GM12878 (cell line): ENCODE results near the gene GCKR. TPM values are rescaled to one million over a fixed set of nuclear protein-coding genes. Genes with fewer than 3 reads are reported as not detected.
"Not testable (repeated sequence)": the region's sequence is repeated elsewhere in the genome, so short reads cannot be mapped to it uniquely, and the experiment has no call there.

Experiments used
- ATAC-seq: fragments of 200-7000 bp; cut with Tn5 transposase; 3 replicates; pipeline ENCODE4 v1.9.1; 2020; ENCODE audit warnings: mild to moderate bottlenecking, moderate library complexity
- BruUV-seq: library from RNA; stranded (reverse); fragments of 400-500 nt; replicated peaks from 2 replicates; lab custom pipeline; 2021; lab: Mats Ljungman, UMichigan
- CTCF ChIA-PET: fragments of 300-600 bp; sonication (Branson Sonifier 250); formaldehyde crosslinking; extraction: SDS; loops from one replicate; lab custom pipeline; 2021; ENCODE audit warnings: inconsistent platforms; lab: Yijun Ruan, JAX
- POLR2A ChIA-PET: fragments of 350-600 bp; formaldehyde crosslinking; extraction: SDS; loops from one replicate; lab custom pipeline; 2021; ENCODE audit warnings: inconsistent platforms; lab: Charles Lee
- RAD21 ChIA-PET: fragments of 300-600 bp; sonication (Branson Sonifier 250); formaldehyde crosslinking; loops from one replicate; lab custom pipeline; 2023; ENCODE audit warnings: antibody characterized with exemption; ENCODE audit not compliant: unreplicated experiment; lab: Charles Lee
- SMC1A ChIA-PET: fragments of 300-600 bp; sonication (Branson Sonifier 250); formaldehyde crosslinking; loops from one replicate; lab custom pipeline; 2023; ENCODE audit not compliant: unreplicated experiment, uncharacterized antibody; lab: Charles Lee
- DNase-seq: peaks from one replicate; pipeline ENCODE4 v3.0.0-alpha.2; 2011; ENCODE audit warnings: low read depth, low spot score
- FAIRE-seq: peaks from 3 replicates; lab custom pipeline; 2011; peaks lifted over from hg19 to GRCh38; lab: Jason Lieb, UNC
- H2AFZ ChIP-seq: 2 replicates; pipeline ENCODE4 v1.6.0; 2011; ENCODE audit warnings: low read depth, low read length, control low read depth; ENCODE audit not compliant: control insufficient read depth
- H3K27ac ChIP-seq: 2 replicates; pipeline ENCODE4 v1.5.1; 2011; ENCODE audit warnings: control low read depth; ENCODE audit not compliant: control insufficient read depth, insufficient read depth
- H3K27me3 ChIP-seq, 2 experiments: replicated peaks in 1 of 2; 2 replicates each; pipeline versions ENCODE4 v1.6.0 to v1.6.1; 2011; ENCODE audit warnings: low read length in 1 of 2; ENCODE audit not compliant: control insufficient read depth in 2 of 2, insufficient read depth in 2 of 2
- H3K36me3 ChIP-seq, 2 experiments: 2 replicates each; pipeline ENCODE4 v1.5.1; 2011; ENCODE audit warnings: low read length in 1 of 2; ENCODE audit not compliant: control insufficient read depth in 2 of 2, insufficient read depth in 2 of 2
- H3K4me1 ChIP-seq: 2 replicates; pipeline ENCODE4 v1.6.1; 2011; ENCODE audit warnings: mild to moderate bottlenecking, low read length, moderate library complexity, mixed read lengths; ENCODE audit not compliant: control insufficient read depth, insufficient read depth
- H3K4me2 ChIP-seq: 2 replicates; pipeline ENCODE4 v1.6.0; 2011; ENCODE audit warnings: control low read depth; ENCODE audit not compliant: control insufficient read depth, insufficient read depth
- H3K4me3 ChIP-seq: fragments of 200-600 bp; sonication (generic); 2 replicates; pipeline ENCODE4 v1.5.1; 2016
- H3K79me2 ChIP-seq: 2 replicates; pipeline ENCODE4 v1.6.0; 2011; ENCODE audit warnings: low read length; ENCODE audit not compliant: control insufficient read depth, insufficient read depth
- H3K9ac ChIP-seq: 2 replicates; pipeline ENCODE4 v1.8.0; 2011; ENCODE audit warnings: low read length, control low read depth, mixed read lengths; ENCODE audit not compliant: control insufficient read depth, insufficient read depth
- H3K9me3 ChIP-seq: replicated peaks from 3 replicates; pipeline ENCODE4 v1.5.1; 2011; ENCODE audit warnings: mild to moderate bottlenecking, low read length; ENCODE audit not compliant: control insufficient read depth, insufficient read depth
- H4K20me1 ChIP-seq: 2 replicates; pipeline ENCODE4 v1.6.0; 2011; ENCODE audit not compliant: control insufficient read depth, insufficient read depth
- CUX1 ChIP-seq: IDR thresholded peaks from 2 replicates; pipeline ENCODE4 v1.6.1; 2012; ENCODE audit warnings: improper control_type of control experiment, low read depth, low read length; ENCODE audit not compliant: insufficient replicate concordance
- GABPA ChIP-seq: IDR thresholded peaks from 2 replicates; pipeline ENCODE4 v1.6.1; 2014; ENCODE audit warnings: antibody characterized with exemption, low read depth, mild to moderate bottlenecking, inconsistent platforms
- MYB ChIP-seq: fragments of 150-350 bp; IDR thresholded peaks from 2 replicates; pipeline ENCODE4 v1.6.1; 2014; ENCODE audit warnings: mild to moderate bottlenecking, low read depth, low read length, borderline replicate concordance
- NFYB ChIP-seq: IDR thresholded peaks from 2 replicates; pipeline ENCODE4 v1.6.1; 2011; ENCODE audit warnings: low read depth, mild to moderate bottlenecking, low read length, improper control_type of control experiment, moderate library complexity; ENCODE audit not compliant: insufficient read depth
- POLR2AphosphoS5 ChIP-seq: IDR thresholded peaks from 2 replicates; pipeline ENCODE4 v1.6.1; 2011; ENCODE audit warnings: mild to moderate bottlenecking, low read length, inconsistent platforms
- RBBP5 ChIP-seq: fragments of 200-600 bp; sonication (generic); conservative IDR thresholded peaks from 2 replicates; pipeline ENCODE4 v1.6.1; 2016
- RELB ChIP-seq: fragments of 450-650 bp; IDR thresholded peaks from 2 replicates; pipeline ENCODE4 v1.6.1; 2017; ENCODE audit warnings: low read depth, mild to moderate bottlenecking, moderate library complexity
- USF2 ChIP-seq: IDR thresholded peaks from 2 replicates; pipeline ENCODE4 v1.6.1; 2011; ENCODE audit warnings: low read depth, low read length, improper control_type of control experiment, borderline replicate concordance
- WGBS: methylation state at CpG from one replicate; pipeline ENCODE4 v1.1.6; 2016; ENCODE audit warnings: low lambda C conversion rate; ENCODE audit not compliant: insufficient replicate concordance, insufficient coverage; ENCODE audit errors: missing lambda C conversion rate; 5-methylcytosine and 5-hydroxymethylcytosine counted together
- in situ Hi-C: fragments of 300-500 bp; cut with MboI; formaldehyde crosslinking; loops from 9 replicates; pipeline ENCODE4 v1.14.3; 2018; ENCODE audit warnings: mixed read lengths
- intact Hi-C: fragments of 100-400 bp; cut with micrococcal nuclease; formaldehyde crosslinking; loops from one replicate; pipeline ENCODE4 v1.14.2; 2022; ENCODE audit not compliant: unreplicated experiment
- polyA plus RNA-seq, 11 experiments: library from polyadenylated mRNA; depleted of rRNA in 4 of 11; unstranded in 6 of 11; stranded (reverse) in 5 of 11; fragments of >200 nt; fragmentation: Nextera tagmentation in 4 of 11; fragmentation: Illumina TruSeq in 1 of 11; extraction: Ambion mirVana in 4 of 11; extraction: Trizol in 1 of 11; gene quantifications; 1 replicate in 1 of 11; 2 replicates in 10 of 11; pipeline versions ENCODE4 v1.2.1 to v1.2.3, GENCODE V29; 2011 to 2016; ENCODE audit warnings: inconsistent platforms in 2 of 11, missing spikeins in 2 of 11, low read depth in 1 of 11
- total RNA-seq, 4 experiments: library from RNA; depleted of rRNA in 3 of 4; stranded (reverse); fragments of >200 nt in 3 of 4; fragmentation: Illumina TruSeq in 1 of 4; extraction: Trizol in 1 of 4; gene quantifications; 2 replicates each; pipeline versions ENCODE4 v1.2.1 to v1.2.3, GENCODE V29; 2013 to 2021

GCKR gene
- total and polyA plus RNA-seq, 10 of the 15 experiments (the other 5 are each of a cell fraction or from before 2014, with no cell fraction given) = not detected

GRCh38 chr2:27554451-27554850, 57.8 kb downstream of the GCKR start:
- intact Hi-C loops, FAIRE-seq, H4K20me1 ChIP-seq, H3K36me3 ChIP-seq, H3K27me3 ChIP-seq, H3K4me2 ChIP-seq, H3K9ac ChIP-seq, SMC1A ChIA-PET, RAD21 ChIA-PET, H3K27ac ChIP-seq, BruUV-seq, ATAC-seq, DNase-seq, H3K9me3 ChIP-seq, H2AFZ ChIP-seq, H3K4me1 ChIP-seq, in situ Hi-C loops, H3K79me2 ChIP-seq, CTCF ChIA-PET, H3K4me3 ChIP-seq, POLR2A ChIA-PET: not testable (repeated sequence)
- WGBS = 18% methylated on average over 3 of the region's 3 CpGs

GRCh38 chr2:27559228-27559627, 62.6 kb downstream of the GCKR start:
- intact Hi-C loops (no loop called here), in situ Hi-C loops (no loop called here)
- FAIRE-seq (no peak), DNase-seq (no peak), ATAC-seq (no peak)
- H3K27me3 ChIP-seq = no peaks in the 10 kb centered on the region
- RAD21 ChIA-PET = no interaction called here
- WGBS = 31% methylated on average over 2 of the region's 2 CpGs
- no TSS peak for BruUV-seq
- H3K9me3 ChIP-seq = no peaks in the 10 kb centered on the region
- CTCF ChIA-PET = no interaction called here
- H2AFZ ChIP-seq = no peak overlapping the region
- no peak overlapping the region for H3K4me3 ChIP-seq
- POLR2A ChIA-PET = no interaction called here
- no peak overlapping the region for H3K27ac ChIP-seq
- no peaks in the 10 kb centered on the region for H3K4me1 ChIP-seq
- no peaks in the 10 kb centered on the region for H3K79me2 ChIP-seq
- H3K9ac ChIP-seq = no peak overlapping the region
- H3K36me3 ChIP-seq = no peaks in the 10 kb centered on the region
- no peak overlapping the region for H3K4me2 ChIP-seq
- no peaks in the 10 kb centered on the region for H4K20me1 ChIP-seq
- SMC1A ChIA-PET = no interaction called here
- no peak for TF ChIP-seq POLR2AphosphoS5
- TF ChIP-seq USF2 = no peak
- TF ChIP-seq CUX1 = no peak
- no peak for TF ChIP-seq GABPA
- no peak for TF ChIP-seq RELB
- no peak for TF ChIP-seq NFYB
- no peak for TF ChIP-seq RBBP5
- TF ChIP-seq MYB = no peak
